NB4 (cell line): ENCODE results near the gene CNOT8.

Experiments used
- CTCF ChIP-seq: IDR thresholded peaks from one replicate; pipeline ENCODE4 v1.5.1; 2012; ENCODE audit warnings: low read depth, low read length
- TF ChIP-seq, protein P1 (sequence below): IDR thresholded peaks from 2 replicates; pipeline ENCODE4 v1.6.1; 2011; ENCODE audit warnings: low read depth, low read length

- no peak for TF ChIP-seq CTCF
- TF ChIP-seq, protein P1, sequence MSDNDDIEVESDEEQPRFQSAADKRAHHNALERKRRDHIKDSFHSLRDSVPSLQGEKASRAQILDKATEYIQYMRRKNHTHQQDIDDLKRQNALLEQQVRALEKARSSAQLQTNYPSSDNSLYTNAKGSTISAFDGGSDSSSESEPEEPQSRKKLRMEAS: no peak
Measured at GRCh38 chr5:154892369-154892771, 33.9 kb downstream of the CNOT8 start.
